G401.6 (cell line): ENCODE results near the gene VWCE.

Source experiments
- FAIRE-seq: peaks from 2 replicates; lab custom pipeline; 2012; peaks lifted over from hg19 to GRCh38; lab: Jason Lieb, UNC

The VWCE gene

GRCh38 chr11:61327669-61328071 is 32.6 kb upstream of the VWCE start:
- no peak for FAIRE-seq

GRCh38 chr11:61325649-61326414 is 30.7 kb upstream of the VWCE start:
- no peak for FAIRE-seq

GRCh38 chr11:61315260-61315659 is 20.1 kb upstream of the VWCE start:
- no peak for FAIRE-seq

- FAIRE-seq = no peak
Observed at GRCh38 chr11:61310749-61311148, 15.6 kb upstream of the VWCE start.

GRCh38 chr11:61309739-61310138 is 14.6 kb upstream of the VWCE start:
- no peak for FAIRE-seq

- FAIRE-seq = no peak
Observed at GRCh38 chr11:61309141-61309540, 14.0 kb upstream of the VWCE start.

- FAIRE-seq = no peak
Observed at GRCh38 chr11:61307354-61307753, 12.2 kb upstream of the VWCE start.

GRCh38 chr11:61306221-61306620 is 11.1 kb upstream of the VWCE start:
- FAIRE-seq = no peak

GRCh38 chr11:61305417-61305816 is 10.3 kb upstream of the VWCE start:
- no peak for FAIRE-seq

- FAIRE-seq = no peak
Observed at GRCh38 chr11:61303725-61304124, 8.6 kb upstream of the VWCE start.

GRCh38 chr11:61302550-61302949 is 7.4 kb upstream of the VWCE start:
- FAIRE-seq = no peak

GRCh38 chr11:61298663-61299244 is 3.6 kb upstream of the VWCE start:
- FAIRE-seq = no peak

GRCh38 chr11:61297746-61298145 is 2.6 kb upstream of the VWCE start:
- FAIRE-seq = no peak

- no peak for FAIRE-seq
Observed at GRCh38 chr11:61297341-61297740, 2.2 kb upstream of the VWCE start.

- FAIRE-seq = no peak
Observed at GRCh38 chr11:61295596-61295926, 445 bp upstream of the VWCE start.

GRCh38 chr11:61293867-61294716 is 1.0 kb downstream of the VWCE start:
- FAIRE-seq = no peak

- no peak for FAIRE-seq
Observed at GRCh38 chr11:61292356-61292755, 2.8 kb downstream of the VWCE start.

GRCh38 chr11:61290905-61291690 is 4.0 kb downstream of the VWCE start:
- no peak for FAIRE-seq

- no peak for FAIRE-seq
Observed at GRCh38 chr11:61287338-61287977, 7.7 kb downstream of the VWCE start.

GRCh38 chr11:61283613-61284012 is 11.5 kb downstream of the VWCE start:
- no peak for FAIRE-seq

GRCh38 chr11:61281581-61282250 is 13.4 kb downstream of the VWCE start:
- FAIRE-seq = no peak
